ENCODE measurements around the gene FABP6. TPM values are rescaled to one million over a fixed set of nuclear protein-coding genes. Genes with fewer than 3 reads are reported as not detected.

The FABP6 gene
- total and polyA plus RNA-seq, 2 donors, result 13.0 to 64.3 TPM

GRCh38 chr5:160272264-160272663 lies 43.0 kb downstream of the FABP6 start:
- DNase-seq (ENCODE audit: low read depth in 6 of 9, low spot score in 9 of 9), result peak in 1 of 9 donors; percentile 45
- Histone ChIP-seq H3K4me3 (ENCODE audit: low read length in 2 of 2) (no peak overlapping the region), H3K9me3 (ENCODE audit: control insufficient read depth in 2 of 2, insufficient read depth in 1 of 2, low read length in 1 of 2) (no peaks in the 10 kb centered on the region), H3K27me3 (ENCODE audit: control insufficient read depth in 2 of 2, insufficient read depth in 1 of 2, low read length in 1 of 2) (no peaks in the 10 kb centered on the region), H3K27ac (ENCODE audit: low read depth in 1 of 2, low read length in 1 of 2) (peak overlapping the region in 1 of 2 donors; percentile 90), H3K36me3 (ENCODE audit: control insufficient read depth in 2 of 2, insufficient read depth in 2 of 2, low read length in 1 of 2) (no peaks in the 10 kb centered on the region), H3K4me1 (ENCODE audit: control insufficient read depth in 2 of 2, insufficient read depth in 2 of 2, low read length in 2 of 2) (peaks cover 35 to 43% of the 10 kb centered on the region in 2 donors)
- WGBS, result 93% methylated on average over 3 of the region's 3 CpGs

- no peaks in the 10 kb centered on the region for H3K27me3 ChIP-seq (ENCODE audit: control insufficient read depth in 2 of 2, insufficient read depth in 1 of 2, low read length in 1 of 2)
- no peaks in the 10 kb centered on the region for H3K9me3 ChIP-seq (ENCODE audit: control insufficient read depth in 2 of 2, insufficient read depth in 1 of 2, low read length in 1 of 2)
- H3K36me3 ChIP-seq (ENCODE audit: control insufficient read depth in 2 of 2, insufficient read depth in 2 of 2, low read length in 1 of 2), result no peaks in the 10 kb centered on the region
- 98% methylated on average over 2 of the region's 2 CpGs for WGBS
- DNase-seq (ENCODE audit: low read depth in 6 of 9, low spot score in 9 of 9), result no peak
- no peak overlapping the region for H3K4me3 ChIP-seq (ENCODE audit: low read length in 2 of 2)
- no peak overlapping the region for H3K27ac ChIP-seq (ENCODE audit: low read depth in 1 of 2, low read length in 1 of 2)
- peaks cover 35 to 43% of the 10 kb centered on the region in 2 donors for H3K4me1 ChIP-seq (ENCODE audit: control insufficient read depth in 2 of 2, insufficient read depth in 2 of 2, low read length in 2 of 2)
Observed at GRCh38 chr5:160272889-160273288, 43.6 kb downstream of the FABP6 start.

- Histone ChIP-seq H3K36me3 (ENCODE audit: control insufficient read depth in 2 of 2, insufficient read depth in 2 of 2, low read length in 1 of 2) (peaks cover 0 to 6% of the 10 kb centered on the region in 2 donors), H3K4me3 (ENCODE audit: low read length in 2 of 2) (no peak overlapping the region), H3K9me3 (ENCODE audit: control insufficient read depth in 2 of 2, insufficient read depth in 1 of 2, low read length in 1 of 2) (no peaks in the 10 kb centered on the region), H3K4me1 (ENCODE audit: control insufficient read depth in 2 of 2, insufficient read depth in 2 of 2, low read length in 2 of 2) (peaks cover 24 to 26% of the 10 kb centered on the region in 2 donors), H3K27ac (ENCODE audit: low read depth in 1 of 2, low read length in 1 of 2) (no peak overlapping the region), H3K27me3 (ENCODE audit: control insufficient read depth in 2 of 2, insufficient read depth in 1 of 2, low read length in 1 of 2) (no peaks in the 10 kb centered on the region)
- DNase-seq (ENCODE audit: low read depth in 6 of 9, low spot score in 9 of 9), result no peak
- 87% methylated on average over 5 of the region's 5 CpGs for WGBS
Observed at GRCh38 chr5:160274483-160274931, 45.2 kb downstream of the FABP6 start.

GRCh38 chr5:160278343-160278742 lies 49.0 kb downstream of the FABP6 start:
- Histone ChIP-seq H3K36me3 (ENCODE audit: control insufficient read depth in 2 of 2, insufficient read depth in 2 of 2, low read length in 1 of 2) (peaks cover 0 to 12% of the 10 kb centered on the region in 2 donors), H3K27me3 (ENCODE audit: control insufficient read depth in 2 of 2, insufficient read depth in 1 of 2, low read length in 1 of 2) (no peaks in the 10 kb centered on the region), H3K4me3 (ENCODE audit: low read length in 2 of 2) (no peak overlapping the region), H3K4me1 (ENCODE audit: control insufficient read depth in 2 of 2, insufficient read depth in 2 of 2, low read length in 2 of 2) (no peaks in the 10 kb centered on the region), H3K9me3 (ENCODE audit: control insufficient read depth in 2 of 2, insufficient read depth in 1 of 2, low read length in 1 of 2) (no peaks in the 10 kb centered on the region), H3K27ac (ENCODE audit: low read depth in 1 of 2, low read length in 1 of 2) (no peak overlapping the region)
- WGBS, result 85% methylated on average over 7 of the region's 7 CpGs
- no peak for DNase-seq (ENCODE audit: low read depth in 6 of 9, low spot score in 9 of 9)

- H3K27ac ChIP-seq (ENCODE audit: low read depth in 1 of 2, low read length in 1 of 2), result no peak overlapping the region
- no peaks in the 10 kb centered on the region for H3K9me3 ChIP-seq (ENCODE audit: control insufficient read depth in 2 of 2, insufficient read depth in 1 of 2, low read length in 1 of 2)
- no peaks in the 10 kb centered on the region for H3K4me1 ChIP-seq (ENCODE audit: control insufficient read depth in 2 of 2, insufficient read depth in 2 of 2, low read length in 2 of 2)
- H3K4me3 ChIP-seq (ENCODE audit: low read length in 2 of 2), result no peak overlapping the region
- WGBS, result 95% methylated on average over 26 of the region's 26 CpGs
- H3K27me3 ChIP-seq (ENCODE audit: control insufficient read depth in 2 of 2, insufficient read depth in 1 of 2, low read length in 1 of 2), result no peaks in the 10 kb centered on the region
- DNase-seq (ENCODE audit: low read depth in 6 of 9, low spot score in 9 of 9), result no peak
- peaks cover 0 to 12% of the 10 kb centered on the region in 2 donors for H3K36me3 ChIP-seq (ENCODE audit: control insufficient read depth in 2 of 2, insufficient read depth in 2 of 2, low read length in 1 of 2)
Observed at GRCh38 chr5:160280384-160281095, 51.2 kb downstream of the FABP6 start.

- WGBS, result 99% methylated on average over 2 of the region's 2 CpGs
- H3K9me3 ChIP-seq (ENCODE audit: control insufficient read depth in 2 of 2, insufficient read depth in 1 of 2, low read length in 1 of 2), result no peaks in the 10 kb centered on the region
- H3K36me3 ChIP-seq (ENCODE audit: control insufficient read depth in 2 of 2, insufficient read depth in 2 of 2, low read length in 1 of 2), result peaks cover 0 to 12% of the 10 kb centered on the region in 2 donors
- H3K27me3 ChIP-seq (ENCODE audit: control insufficient read depth in 2 of 2, insufficient read depth in 1 of 2, low read length in 1 of 2), result no peaks in the 10 kb centered on the region
- no peak overlapping the region for H3K27ac ChIP-seq (ENCODE audit: low read depth in 1 of 2, low read length in 1 of 2)
- DNase-seq (ENCODE audit: low read depth in 6 of 9, low spot score in 9 of 9), result no peak
- H3K4me1 ChIP-seq (ENCODE audit: control insufficient read depth in 2 of 2, insufficient read depth in 2 of 2, low read length in 2 of 2), result no peaks in the 10 kb centered on the region
- no peak overlapping the region for H3K4me3 ChIP-seq (ENCODE audit: low read length in 2 of 2)
Observed at GRCh38 chr5:160281275-160281674, 52.0 kb downstream of the FABP6 start.

GRCh38 chr5:160284291-160284873 lies 55.1 kb downstream of the FABP6 start:
- 98% methylated on average over 4 of the region's 4 CpGs for WGBS
- H3K4me1 ChIP-seq (ENCODE audit: control insufficient read depth in 2 of 2, insufficient read depth in 2 of 2, low read length in 2 of 2), result peaks cover 0 to 8% of the 10 kb centered on the region in 2 donors

GRCh38 chr5:160285316-160285715 lies 56.0 kb downstream of the FABP6 start:
- Histone ChIP-seq H3K4me1 (ENCODE audit: control insufficient read depth in 2 of 2, insufficient read depth in 2 of 2, low read length in 2 of 2) (peaks cover 0 to 8% of the 10 kb centered on the region in 2 donors), H3K36me3 (ENCODE audit: control insufficient read depth in 2 of 2, insufficient read depth in 2 of 2, low read length in 1 of 2) (peaks cover 0 to 4% of the 10 kb centered on the region in 2 donors), H3K4me3 (ENCODE audit: low read length in 2 of 2) (no peak overlapping the region), H3K9me3 (ENCODE audit: control insufficient read depth in 2 of 2, insufficient read depth in 1 of 2, low read length in 1 of 2) (no peaks in the 10 kb centered on the region), H3K27ac (ENCODE audit: low read depth in 1 of 2, low read length in 1 of 2) (no peak overlapping the region), H3K27me3 (ENCODE audit: control insufficient read depth in 2 of 2, insufficient read depth in 1 of 2, low read length in 1 of 2) (no peaks in the 10 kb centered on the region)
- no peak for DNase-seq (ENCODE audit: low read depth in 6 of 9, low spot score in 9 of 9)
- WGBS, result 58% methylated on average over 2 of the region's 2 CpGs

More at GRCh38 chr5:160284291-160284873, 55.1 kb downstream of the FABP6 start:
- no peak overlapping the region for H3K4me3 ChIP-seq (ENCODE audit: low read length in 2 of 2)
- H3K9me3 ChIP-seq (ENCODE audit: control insufficient read depth in 2 of 2, insufficient read depth in 1 of 2, low read length in 1 of 2), result no peaks in the 10 kb centered on the region
- peaks cover 0 to 6% of the 10 kb centered on the region in 2 donors for H3K36me3 ChIP-seq (ENCODE audit: control insufficient read depth in 2 of 2, insufficient read depth in 2 of 2, low read length in 1 of 2)
- no peak overlapping the region for H3K27ac ChIP-seq (ENCODE audit: low read depth in 1 of 2, low read length in 1 of 2)
- H3K27me3 ChIP-seq (ENCODE audit: control insufficient read depth in 2 of 2, insufficient read depth in 1 of 2, low read length in 1 of 2), result no peaks in the 10 kb centered on the region
- no peak for DNase-seq (ENCODE audit: low read depth in 6 of 9, low spot score in 9 of 9)

GRCh38 chr5:160286947-160287346 lies 57.6 kb downstream of the FABP6 start:
- no peak for DNase-seq (ENCODE audit: low read depth in 6 of 9, low spot score in 9 of 9)
- H3K27ac ChIP-seq (ENCODE audit: low read depth in 1 of 2, low read length in 1 of 2), result no peak overlapping the region
- H3K9me3 ChIP-seq (ENCODE audit: control insufficient read depth in 2 of 2, insufficient read depth in 1 of 2, low read length in 1 of 2), result no peaks in the 10 kb centered on the region
- peaks cover 0 to 8% of the 10 kb centered on the region in 2 donors for H3K4me1 ChIP-seq (ENCODE audit: control insufficient read depth in 2 of 2, insufficient read depth in 2 of 2, low read length in 2 of 2)
- no peak overlapping the region for H3K4me3 ChIP-seq (ENCODE audit: low read length in 2 of 2)
- 96% methylated on average over 6 of the region's 6 CpGs for WGBS
- H3K36me3 ChIP-seq (ENCODE audit: control insufficient read depth in 2 of 2, insufficient read depth in 2 of 2, low read length in 1 of 2), result no peaks in the 10 kb centered on the region
- no peaks in the 10 kb centered on the region for H3K27me3 ChIP-seq (ENCODE audit: control insufficient read depth in 2 of 2, insufficient read depth in 1 of 2, low read length in 1 of 2)
